NCI-H1105 treated with DMSO at 0.1 percent for 48 hours (cell line): ENCODE results near the gene RABEP2.
"Not testable (repeated sequence)": the region's sequence is repeated elsewhere in the genome, so short reads cannot be mapped to it uniquely, and the experiment has no call there.

Experiments used
- DNase-seq: peaks from one replicate; lab custom pipeline; 2025; lab: John Stamatoyannopoulos, UW

RABEP2 gene

GRCh38 chr16:28932339-28933141 is 7.5 kb upstream of the RABEP2 start:
- DNase-seq = no peak

- DNase-seq = no peak
Observed at GRCh38 chr16:28931801-28932225, 6.8 kb upstream of the RABEP2 start, which contains the start of gene CD19. Gene CD19 (plus strand): TSS chr16:28931971. CDS start chr16:28932001, 30 bp downstream.

DNA sequence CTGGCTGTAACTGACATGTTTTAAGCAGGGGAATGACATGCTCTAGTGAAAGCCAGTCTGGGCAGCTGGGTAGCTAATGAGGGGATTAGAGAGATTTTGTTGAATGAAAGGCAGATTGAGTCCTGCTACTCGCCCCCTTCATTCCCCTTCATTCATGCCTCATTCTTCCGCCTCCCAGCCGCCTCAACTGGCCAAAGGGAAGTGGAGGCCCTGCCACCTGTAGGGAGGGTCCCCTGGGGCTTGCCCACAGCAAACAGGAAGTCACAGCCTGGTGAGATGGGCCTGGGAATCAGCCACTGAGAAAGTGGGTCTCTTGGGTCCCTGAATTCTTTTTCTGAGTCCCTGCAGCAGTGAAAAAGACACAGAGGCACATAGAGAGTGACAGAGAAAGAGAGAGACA is 5.6 kb upstream of the RABEP2 start:
- no peak for DNase-seq

GRCh38 chr16:28930203-28930602 is 5.2 kb upstream of the RABEP2 start:
- no peak for DNase-seq

DNA sequence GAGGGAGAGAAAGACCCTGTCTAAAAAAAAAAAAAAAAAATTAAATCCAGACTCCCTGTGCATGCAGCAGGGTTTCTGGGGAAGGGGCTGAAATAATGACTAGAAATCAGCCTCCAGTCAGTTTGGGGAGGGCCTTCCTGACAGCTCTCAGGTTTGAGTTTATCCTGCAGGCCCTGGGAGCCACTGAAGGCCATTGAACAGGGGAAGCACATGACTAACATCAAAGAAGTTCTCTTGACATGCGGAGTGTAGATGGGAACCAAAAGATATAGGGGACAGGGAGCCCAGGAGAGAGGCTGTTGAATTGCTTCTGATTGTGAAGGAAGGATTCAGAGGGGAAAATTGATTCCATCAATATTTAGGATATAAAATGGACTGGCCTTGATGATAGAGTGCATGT is 2.8 kb upstream of the RABEP2 start:
- DNase-seq = no peak

DNA sequence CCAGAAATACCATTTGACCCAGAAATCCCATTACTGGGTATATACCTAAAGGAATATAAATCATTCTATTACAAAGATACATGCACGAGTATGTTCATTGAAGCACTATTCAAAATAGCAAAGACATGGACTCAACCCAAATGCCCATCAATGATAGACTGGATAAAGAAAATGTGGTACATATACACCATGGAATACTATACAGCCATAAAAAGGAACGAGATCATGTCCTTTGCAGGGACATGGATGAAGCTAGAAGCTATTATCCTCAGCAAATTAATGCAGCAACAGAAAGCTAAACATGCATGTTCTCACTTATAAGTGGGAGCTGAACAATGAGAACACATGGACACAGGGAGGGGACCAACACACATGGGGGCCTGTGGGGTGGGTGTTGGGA is 1.2 kb upstream of the RABEP2 start:
- not testable (repeated sequence) for DNase-seq

DNA sequence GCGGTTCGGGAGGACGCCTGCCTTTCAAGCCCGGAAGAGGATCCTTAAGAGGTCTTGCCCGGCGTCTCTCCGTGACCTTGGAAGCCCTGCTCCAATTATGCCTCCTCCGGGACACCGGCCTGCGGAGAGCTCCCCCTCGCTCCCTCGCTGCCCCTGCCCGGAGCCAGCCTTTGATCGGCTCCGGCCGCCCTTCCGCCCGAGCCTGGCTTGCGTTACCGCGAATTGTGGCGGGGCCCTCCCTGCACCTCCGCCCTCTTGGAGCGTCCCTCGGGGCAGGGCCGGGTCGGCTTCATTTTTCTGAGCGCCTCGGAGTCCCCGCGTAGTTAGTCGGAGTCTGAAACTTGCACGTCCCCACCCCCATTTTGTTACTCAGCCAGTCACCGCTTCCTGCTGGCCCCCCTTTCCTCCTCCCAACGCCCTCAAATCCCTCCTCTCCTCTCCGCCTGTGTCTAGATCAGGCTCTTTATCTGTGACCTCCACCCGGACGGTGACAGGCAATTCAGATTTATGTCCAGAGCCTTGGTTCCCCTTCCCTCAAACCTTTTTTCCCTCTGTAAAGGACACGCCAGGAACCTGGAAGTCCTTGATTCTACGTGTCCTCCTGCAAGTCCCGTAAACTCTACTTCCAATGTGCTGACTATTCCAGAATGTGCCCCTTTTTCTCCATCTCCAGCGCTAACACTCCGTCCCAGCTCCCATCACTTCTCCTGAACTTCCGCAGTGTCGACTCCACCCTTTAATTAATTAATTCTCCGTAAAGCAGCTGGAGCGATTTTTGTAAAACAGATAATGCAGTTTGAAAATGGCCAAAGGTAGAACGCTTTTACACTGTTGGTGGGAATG is 569 bp upstream of the RABEP2 start:
- DNase-seq = peak; percentile 61

- no peak for DNase-seq
Observed at GRCh38 chr16:28924399-28924761, 658 bp downstream of the RABEP2 start.

DNA sequence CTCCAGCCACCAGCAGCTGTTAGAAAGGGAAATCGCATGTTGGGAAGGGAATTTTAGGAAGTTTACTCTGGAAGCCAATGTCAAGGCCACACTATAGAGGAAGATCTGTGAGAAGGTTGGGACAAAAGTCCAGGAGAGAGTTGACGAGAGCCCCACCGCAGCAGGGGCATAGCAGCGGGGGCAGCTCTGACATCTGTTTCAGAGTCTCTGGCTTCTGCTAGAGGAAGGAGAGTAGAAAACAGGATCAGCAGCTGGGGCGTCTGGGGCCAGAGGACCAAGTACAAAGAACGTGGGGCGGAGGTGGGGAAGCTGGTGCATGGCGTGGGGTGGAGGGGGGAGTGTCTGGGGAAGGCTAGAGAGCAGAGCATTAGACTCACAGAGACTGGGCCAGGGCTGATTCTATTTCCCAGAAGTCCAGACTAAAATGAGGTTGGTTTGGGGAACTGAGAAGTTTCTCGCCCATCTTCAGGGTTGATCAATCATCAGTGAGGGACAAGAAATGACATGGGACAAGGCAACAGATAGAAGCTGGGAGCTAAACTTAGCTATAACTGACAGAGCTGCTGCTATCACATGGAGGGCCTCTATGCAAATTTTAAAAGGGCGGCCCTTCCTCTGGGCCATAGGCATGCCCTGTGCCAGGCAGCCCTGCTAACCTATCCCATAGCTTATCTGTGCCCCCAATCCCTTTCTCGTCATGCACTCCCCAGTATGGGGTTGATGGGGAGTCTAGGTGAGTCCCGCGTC is 1.2 kb downstream of the RABEP2 start:
- DNase-seq = peak; percentile 19

DNA sequence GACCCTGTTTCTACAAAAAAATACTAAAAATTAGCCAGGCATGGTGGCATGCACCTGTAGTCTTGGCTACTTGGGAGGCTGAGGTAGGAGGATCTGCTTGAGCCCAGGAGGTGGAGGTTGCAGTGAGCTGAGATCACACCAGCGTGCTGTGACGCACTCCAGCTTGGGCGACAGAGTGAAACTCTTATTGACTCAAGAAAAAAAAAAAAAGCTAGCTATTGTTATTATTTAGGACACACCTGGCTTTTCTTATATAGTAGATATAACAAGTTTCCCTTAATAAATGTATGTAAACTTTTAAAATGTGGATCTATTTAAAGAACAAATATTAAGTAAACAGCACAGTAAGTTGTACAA is 1.8 kb downstream of the RABEP2 start:
- no peak for DNase-seq

- no peak for DNase-seq
Observed at GRCh38 chr16:28918698-28919097, 6.3 kb downstream of the RABEP2 start.

- DNase-seq = no peak
Observed at GRCh38 chr16:28917095-28917494, 7.9 kb downstream of the RABEP2 start.

GRCh38 chr16:28915181-28915580 is 9.9 kb downstream of the RABEP2 start:
- no peak for DNase-seq

GRCh38 chr16:28913946-28914724 is 10.9 kb downstream of the RABEP2 start:
- no peak for DNase-seq

GRCh38 chr16:28912558-28912957 is 12.5 kb downstream of the RABEP2 start:
- no peak for DNase-seq

DNA sequence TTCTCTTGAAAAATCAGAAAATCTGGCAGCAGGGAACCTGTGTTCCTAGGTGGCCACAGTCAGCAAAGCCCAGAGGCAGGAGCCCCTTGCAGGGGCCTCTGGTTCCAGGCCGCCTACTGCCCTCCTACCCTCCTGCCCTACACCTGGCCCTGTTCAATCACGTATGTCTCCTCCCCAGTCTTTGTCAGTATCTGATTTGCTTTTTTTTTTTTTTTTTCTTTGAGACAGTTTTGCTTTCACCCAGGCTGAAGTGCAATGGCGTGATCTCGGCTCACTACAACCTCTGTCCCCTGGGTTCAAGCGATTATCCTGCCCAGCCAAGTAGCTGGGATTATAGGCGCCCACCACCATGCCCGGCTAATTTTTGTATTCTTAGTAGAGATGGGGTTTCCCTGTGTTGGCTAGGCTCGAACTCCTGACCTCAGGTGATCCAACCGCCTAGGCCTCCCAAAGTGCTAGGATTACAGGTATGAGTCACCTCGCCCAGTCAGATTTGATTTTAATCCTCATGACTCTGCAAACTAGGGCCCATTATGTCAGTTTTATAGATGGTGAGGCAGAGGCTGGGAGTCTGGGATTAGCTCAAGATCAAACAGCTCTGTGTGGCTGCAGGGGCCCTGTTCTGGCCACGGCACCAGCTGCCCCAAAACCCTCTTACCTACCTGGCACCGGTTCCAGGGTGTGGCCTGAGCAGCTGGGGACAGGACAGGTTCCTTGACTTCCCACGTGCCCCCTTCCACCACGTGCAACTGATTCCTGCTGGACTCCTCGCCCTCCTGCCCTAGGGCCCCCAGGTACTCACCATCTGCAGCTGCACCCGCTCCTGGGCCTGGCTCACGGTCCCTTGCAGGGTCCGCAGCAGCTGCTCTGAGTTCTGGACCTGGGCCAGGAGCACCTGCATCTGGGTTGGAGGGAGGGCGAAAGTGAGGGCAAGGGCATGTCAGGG is 14.7 kb downstream of the RABEP2 start:
- DNase-seq = peak; percentile 75

DNA sequence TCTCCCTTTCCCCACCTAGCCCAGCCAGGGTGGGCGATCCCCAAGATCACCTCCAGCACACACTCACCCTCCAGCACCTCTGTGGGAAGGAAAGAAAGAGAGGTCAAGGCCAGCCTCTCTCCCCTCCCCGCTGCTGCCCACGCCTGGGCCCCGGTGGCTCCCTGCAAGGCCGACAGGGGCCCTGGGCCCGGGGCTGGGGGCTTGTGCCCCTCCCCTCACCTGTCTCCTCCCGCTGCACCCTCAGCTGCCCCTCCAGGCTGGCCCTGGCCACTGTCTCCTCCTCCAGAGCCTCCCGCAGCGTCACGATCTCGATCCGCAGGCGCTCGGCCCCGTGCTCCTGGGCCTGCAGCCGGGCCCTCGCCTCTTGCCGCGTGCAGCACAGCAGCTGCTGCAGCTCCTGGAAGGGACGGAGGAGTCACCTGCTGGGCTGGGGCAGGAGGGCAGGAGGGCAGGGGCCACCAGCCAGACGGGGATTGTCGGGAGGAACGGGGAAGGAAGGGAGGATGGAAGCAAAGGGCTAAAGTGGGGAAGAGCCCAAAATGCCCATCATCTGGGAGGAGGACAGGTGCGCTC is 19.2 kb downstream of the RABEP2 start:
- DNase-seq = no peak

DNA sequence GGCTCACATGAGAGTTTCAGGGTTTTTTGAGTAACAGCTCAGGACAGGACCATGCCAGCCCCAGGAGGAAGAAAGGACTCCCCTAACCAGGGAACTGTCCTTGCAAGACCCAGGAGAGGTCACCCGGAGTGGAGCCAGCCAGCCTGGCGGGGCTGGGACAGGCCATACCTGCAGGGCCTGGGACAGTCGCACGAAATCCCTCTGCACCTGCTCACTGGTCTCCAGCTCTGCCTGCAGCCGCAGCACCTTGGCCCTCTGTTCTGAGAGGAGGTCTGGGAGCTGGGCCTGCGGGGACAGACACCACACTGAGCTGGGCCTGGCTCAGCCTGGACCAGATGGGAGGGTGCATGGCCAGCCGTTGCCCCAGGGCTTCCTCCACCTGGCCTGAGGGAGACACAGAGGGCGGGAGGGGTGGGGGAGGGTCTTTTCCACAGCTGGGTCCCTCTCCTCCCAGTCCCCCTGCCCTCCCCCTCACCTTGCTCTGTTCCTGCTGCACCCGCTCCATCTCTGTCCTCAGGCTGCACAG is 19.7 kb downstream of the RABEP2 start:
- no peak for DNase-seq

- no peak for DNase-seq
Observed at GRCh38 chr16:28904828-28905227, 20.2 kb downstream of the RABEP2 start.

- no peak for DNase-seq
Observed at GRCh38 chr16:28904363-28904762, 20.7 kb downstream of the RABEP2 start.
